MM.1S (cell line): ENCODE measurements around the gene CELF2.

Source experiments
- CTCF ChIP-seq: fragments of 300-600 bp; sonication (generic); IDR thresholded peaks from 2 replicates; pipeline ENCODE4 v1.5.1; 2016; ENCODE audit warnings: antibody characterized with exemption, low read length, mixed read lengths
- EZH2phosphoT487 ChIP-seq: fragments of 300-600 bp; sonication (generic); IDR thresholded peaks from 2 replicates; pipeline ENCODE4 v1.6.1; 2018; ENCODE audit warnings: antibody characterized with exemption, low read length

- TF ChIP-seq EZH2phosphoT487 (no peak), CTCF (no peak)
Observed at GRCh38 chr10:11057018-11057417, 39.3 kb downstream of the CELF2 start.
